Measurements from ENCODE around the gene RAMAC.
A peak's percentile ranks its signal among the peaks of the same experiment; 100 is the strongest.
"Not testable (repeated sequence)": the region's sequence is repeated elsewhere in the genome, so short reads cannot be mapped to it uniquely, and the experiment has no call there.

RAMAC gene

GRCh38 chr15:82985688-82986441 lies at the start of gene RAMAC:
Gene RAMAC (plus strand): TSS chr15:82986210. CDS start chr15:82989019, 2,809 bp downstream.
- peak; percentile 95 for DNase-seq
- CTCF ChIA-PET = interaction anchor here (1.2 to 2.9 kb wide), 4 partner anchors 14 to 455 kb away, joined by 5 to 10 read pairs (median 8); no protein-coding TSS in a partner anchor
- H3K4me3 Mint-ChIP-seq = peak within 1 kb of the TSS; percentile 97
- peaks cover 34% of the 10 kb centered on the region for H3K4me1 Mint-ChIP-seq
- peaks cover 39% of the 10 kb centered on the region for H3K36me3 Mint-ChIP-seq
- H3K9me3 Mint-ChIP-seq = no peaks in the 10 kb centered on the region
- no peaks in the 10 kb centered on the region for H3K27me3 Mint-ChIP-seq
- peak within 1 kb of the TSS; percentile 91 for H3K27ac Mint-ChIP-seq

DNA sequence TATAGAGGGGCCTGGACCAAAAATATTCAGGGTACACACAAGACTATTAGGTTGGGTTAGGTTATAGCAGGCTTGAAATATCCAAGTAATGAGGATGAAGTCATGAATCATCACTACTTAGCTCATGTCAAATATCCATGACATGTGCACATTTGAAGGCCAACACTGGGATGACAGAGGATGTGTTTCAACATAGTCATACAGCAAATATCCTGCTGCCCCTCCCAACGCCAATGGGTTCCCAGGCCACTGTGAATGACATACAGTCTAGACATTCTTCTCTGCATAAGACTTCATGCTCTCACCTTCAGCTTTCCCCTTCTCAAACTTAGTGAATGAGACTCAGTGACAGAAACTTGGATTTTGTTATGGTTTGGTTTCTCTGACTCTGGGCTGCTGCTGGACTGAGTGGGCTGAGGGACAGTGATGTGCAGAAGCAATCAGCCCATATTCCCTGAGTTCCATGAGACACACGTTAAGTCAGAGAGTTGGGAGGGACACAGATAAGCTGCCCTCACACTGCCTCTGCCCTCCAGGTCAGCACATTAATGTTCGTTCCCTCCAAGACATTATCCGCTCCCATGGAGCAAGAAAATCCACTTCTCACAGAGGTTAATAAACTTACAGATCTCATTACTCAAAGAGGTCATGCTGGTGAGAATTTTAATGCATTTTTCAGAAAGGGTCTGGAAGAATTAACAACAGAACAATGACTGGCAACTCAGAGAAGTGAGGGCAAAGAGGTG lies 48.9 kb upstream of the RAMAC start:
- no peak overlapping the region for H3K27ac Mint-ChIP-seq
- CTCF ChIA-PET = no interaction called here
- H3K4me3 Mint-ChIP-seq = no peak overlapping the region
- DNase-seq = no peak
- no peaks in the 10 kb centered on the region for H3K36me3 Mint-ChIP-seq
- no peaks in the 10 kb centered on the region for H3K4me1 Mint-ChIP-seq
- peaks cover 32% of the 10 kb centered on the region for H3K27me3 Mint-ChIP-seq
- H3K9me3 Mint-ChIP-seq = no peaks in the 10 kb centered on the region

- CTCF ChIA-PET = no interaction called here
- Mint-ChIP-seq H3K27ac (no peak overlapping the region), H3K36me3 (no peaks in the 10 kb centered on the region), H3K4me1 (no peaks in the 10 kb centered on the region), H3K9me3 (no peaks in the 10 kb centered on the region), H3K4me3 (no peak overlapping the region), H3K27me3 (peaks cover 32% of the 10 kb centered on the region)
- DNase-seq = no peak
These were observed 48.3 kb upstream of the RAMAC start for GRCh38 chr15:82937712-82938058.

- DNase-seq, CTCF ChIA-PET, H3K36me3 Mint-ChIP-seq, H3K9me3 Mint-ChIP-seq, H3K4me3 Mint-ChIP-seq, H3K4me1 Mint-ChIP-seq, H3K27ac Mint-ChIP-seq: not testable (repeated sequence)
- H3K27me3 Mint-ChIP-seq = peaks cover 23% of the 10 kb centered on the region
These were observed 46.3 kb upstream of the RAMAC start for GRCh38 chr15:82939678-82940077.

DNA sequence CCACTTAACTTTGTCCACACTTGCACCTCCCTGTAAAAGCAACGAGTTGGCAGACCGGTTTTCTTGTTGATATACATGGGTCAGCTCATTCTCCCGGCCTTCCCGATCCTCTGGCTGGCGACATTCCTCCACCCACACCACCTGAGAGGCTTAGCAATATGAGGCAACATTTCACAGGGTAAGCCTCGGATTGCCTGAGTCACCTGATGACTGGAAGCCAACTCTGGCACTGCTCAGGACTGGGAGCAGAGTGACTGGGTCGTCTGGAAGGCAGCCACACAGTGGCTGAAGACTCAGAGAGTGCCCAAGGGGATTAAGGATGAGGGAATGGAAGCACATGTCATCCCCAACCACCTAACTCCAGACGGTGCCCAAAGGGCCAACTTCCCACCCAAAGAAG lies 43.3 kb upstream of the RAMAC start:
- H3K27ac Mint-ChIP-seq = no peak overlapping the region
- no peak overlapping the region for H3K4me3 Mint-ChIP-seq
- H3K9me3 Mint-ChIP-seq = no peaks in the 10 kb centered on the region
- peaks cover 35% of the 10 kb centered on the region for H3K27me3 Mint-ChIP-seq
- CTCF ChIA-PET = interaction anchor here (1.0 to 1.1 kb wide), 2 partner anchors 57 to 412 kb away, joined by 3 read pairs; no protein-coding TSS in a partner anchor
- no peaks in the 10 kb centered on the region for H3K36me3 Mint-ChIP-seq
- DNase-seq = no peak
- no peaks in the 10 kb centered on the region for H3K4me1 Mint-ChIP-seq

DNA sequence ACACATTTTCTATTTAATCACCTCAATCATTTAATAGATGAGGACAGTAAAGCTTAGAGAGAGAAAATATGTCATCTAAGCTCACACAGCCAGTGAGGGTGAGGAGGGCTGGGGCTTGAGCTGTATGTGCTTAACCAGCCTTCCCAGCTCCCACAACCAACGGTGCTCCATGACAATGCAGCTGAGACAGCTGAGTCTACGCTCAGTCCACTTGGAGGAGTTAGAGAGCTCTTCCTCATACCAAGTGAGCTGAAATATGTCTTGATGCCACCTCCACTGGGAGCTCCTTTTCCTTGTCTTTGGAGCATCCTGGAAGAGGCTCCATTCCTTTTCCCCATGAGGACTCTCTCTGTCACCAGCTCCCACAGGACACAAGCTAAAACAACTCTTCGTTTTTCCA lies 42.8 kb upstream of the RAMAC start:
- Mint-ChIP-seq H3K4me3 (no peak overlapping the region), H3K4me1 (no peaks in the 10 kb centered on the region), H3K36me3 (no peaks in the 10 kb centered on the region), H3K27ac (no peak overlapping the region), H3K9me3 (no peaks in the 10 kb centered on the region), H3K27me3 (peaks cover 30% of the 10 kb centered on the region)
- CTCF ChIA-PET = interaction anchor here (1.0 to 1.1 kb wide), 2 partner anchors 56 to 413 kb away, joined by 3 read pairs; no protein-coding TSS in a partner anchor
- DNase-seq = no peak

- no peaks in the 10 kb centered on the region for H3K4me1 Mint-ChIP-seq
- H3K27ac Mint-ChIP-seq = no peak overlapping the region
- DNase-seq = no peak
- peaks cover 22% of the 10 kb centered on the region for H3K27me3 Mint-ChIP-seq
- no peaks in the 10 kb centered on the region for H3K36me3 Mint-ChIP-seq
- CTCF ChIA-PET = no interaction called here
- H3K9me3 Mint-ChIP-seq = no peaks in the 10 kb centered on the region
- no peak overlapping the region for H3K4me3 Mint-ChIP-seq
These were observed 42.0 kb upstream of the RAMAC start for GRCh38 chr15:82944056-82944455.

DNA sequence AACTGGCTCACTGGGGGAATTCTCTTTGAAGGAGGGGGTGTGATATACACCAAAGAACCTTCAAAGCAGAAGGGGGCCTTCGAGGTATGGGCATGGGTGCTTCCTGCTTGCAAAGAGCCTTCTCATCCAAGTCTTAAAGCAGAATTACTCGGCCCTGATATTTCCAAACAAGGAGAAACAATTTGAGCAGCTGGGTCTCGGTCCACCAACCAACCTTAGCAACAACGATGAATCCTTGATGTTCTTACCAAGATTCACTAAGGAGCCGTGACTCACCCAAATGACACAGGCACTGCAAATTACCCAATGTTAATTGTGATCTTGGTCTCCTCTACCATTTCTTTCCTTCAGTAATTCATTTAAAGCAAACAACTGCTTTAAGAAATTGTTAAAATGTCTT lies 41.2 kb upstream of the RAMAC start:
- H3K27ac Mint-ChIP-seq = no peak overlapping the region
- DNase-seq = no peak
- H3K9me3 Mint-ChIP-seq = no peaks in the 10 kb centered on the region
- H3K4me3 Mint-ChIP-seq = no peak overlapping the region
- no peaks in the 10 kb centered on the region for H3K36me3 Mint-ChIP-seq
- H3K27me3 Mint-ChIP-seq = peaks cover 19% of the 10 kb centered on the region
- CTCF ChIA-PET = no interaction called here
- H3K4me1 Mint-ChIP-seq = no peaks in the 10 kb centered on the region

DNA sequence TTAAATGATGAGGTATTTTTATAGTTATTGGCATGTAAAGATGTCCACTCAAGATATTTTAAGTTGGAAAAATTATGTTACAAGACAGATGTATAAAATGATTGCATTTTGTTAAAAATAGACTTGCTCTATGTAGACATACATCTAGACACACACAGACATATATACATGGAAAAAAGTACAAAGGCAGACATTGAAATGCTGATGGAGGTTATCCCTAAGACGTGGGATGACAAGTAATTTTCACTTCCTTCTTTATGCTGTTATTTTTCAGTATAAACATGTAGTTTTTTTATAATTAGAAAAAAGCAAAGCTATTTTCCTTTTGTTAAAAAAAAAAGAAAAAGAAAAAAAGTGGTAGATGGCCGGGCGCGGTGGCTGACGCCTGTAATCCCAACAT lies 40.7 kb upstream of the RAMAC start:
- Mint-ChIP-seq H3K4me1 (no peaks in the 10 kb centered on the region), H3K27me3 (peaks cover 19% of the 10 kb centered on the region), H3K4me3 (no peak overlapping the region), H3K9me3 (no peaks in the 10 kb centered on the region), H3K27ac (no peak overlapping the region), H3K36me3 (no peaks in the 10 kb centered on the region)
- CTCF ChIA-PET = no interaction called here
- DNase-seq = no peak

- peaks cover 19% of the 10 kb centered on the region for H3K27me3 Mint-ChIP-seq
- CTCF ChIA-PET = no interaction called here
- no peak for DNase-seq
- no peaks in the 10 kb centered on the region for H3K4me1 Mint-ChIP-seq
- H3K9me3 Mint-ChIP-seq = no peaks in the 10 kb centered on the region
- H3K4me3 Mint-ChIP-seq = no peak overlapping the region
- H3K36me3 Mint-ChIP-seq = no peaks in the 10 kb centered on the region
- H3K27ac Mint-ChIP-seq = no peak overlapping the region
These were observed 39.8 kb upstream of the RAMAC start for GRCh38 chr15:82946155-82946701.

- Mint-ChIP-seq H3K27me3 (peaks cover 31% of the 10 kb centered on the region), H3K4me1 (peaks cover 3% of the 10 kb centered on the region), H3K4me3 (no peak overlapping the region), H3K9me3 (no peaks in the 10 kb centered on the region), H3K36me3 (no peaks in the 10 kb centered on the region), H3K27ac (no peak overlapping the region)
- CTCF ChIA-PET = no interaction called here
- DNase-seq = no peak
These were observed 35.7 kb upstream of the RAMAC start for GRCh38 chr15:82950295-82950694.

- Mint-ChIP-seq H3K36me3 (no peaks in the 10 kb centered on the region), H3K4me3 (no peak overlapping the region), H3K9me3 (no peaks in the 10 kb centered on the region), H3K27me3 (peaks cover 28% of the 10 kb centered on the region), H3K27ac (no peak overlapping the region), H3K4me1 (peaks cover 3% of the 10 kb centered on the region)
- DNase-seq = peak; percentile 36
- CTCF ChIA-PET = no interaction called here
These were observed 35.2 kb upstream of the RAMAC start for GRCh38 chr15:82950746-82951370.

DNA sequence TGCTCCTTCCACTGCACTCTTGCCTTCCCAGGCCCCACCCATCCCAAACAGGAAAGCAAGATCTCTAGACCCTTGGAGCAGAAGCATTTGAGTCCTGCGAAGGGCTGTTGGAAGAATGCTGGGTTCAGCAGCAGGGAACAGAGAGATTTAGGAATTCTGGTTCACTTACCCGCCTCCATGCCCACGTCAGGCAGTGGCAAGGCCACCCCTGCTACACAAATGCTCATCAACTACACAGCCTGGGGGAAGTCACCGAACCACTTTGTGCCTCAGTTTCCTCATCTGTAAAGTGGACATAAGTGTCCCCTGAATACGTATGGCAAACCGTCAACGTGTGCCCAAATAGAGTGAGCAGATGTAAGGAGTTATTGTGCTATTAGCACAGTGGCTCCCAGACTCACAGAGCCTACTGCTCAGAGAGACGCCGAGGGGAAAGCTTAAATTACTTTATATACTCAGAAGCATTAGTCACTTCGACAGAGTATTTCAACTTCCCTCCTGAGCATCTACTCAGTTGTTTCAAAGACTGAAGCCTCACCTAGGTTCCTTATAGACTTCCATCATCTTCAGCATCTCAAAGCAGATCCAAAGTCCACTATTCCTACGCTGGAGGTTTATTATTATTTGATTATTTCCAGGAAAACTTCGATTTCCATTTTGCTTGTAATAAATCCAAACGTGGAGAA lies 34.4 kb upstream of the RAMAC start:
- CTCF ChIA-PET = no interaction called here
- Mint-ChIP-seq H3K27me3 (peaks cover 20% of the 10 kb centered on the region), H3K4me1 (peaks cover 3% of the 10 kb centered on the region), H3K36me3 (no peaks in the 10 kb centered on the region), H3K27ac (no peak overlapping the region), H3K4me3 (no peak overlapping the region), H3K9me3 (no peaks in the 10 kb centered on the region)
- no peak for DNase-seq
